ENCODE measurements around the gene FYB2.

Gene FYB2

DNA sequence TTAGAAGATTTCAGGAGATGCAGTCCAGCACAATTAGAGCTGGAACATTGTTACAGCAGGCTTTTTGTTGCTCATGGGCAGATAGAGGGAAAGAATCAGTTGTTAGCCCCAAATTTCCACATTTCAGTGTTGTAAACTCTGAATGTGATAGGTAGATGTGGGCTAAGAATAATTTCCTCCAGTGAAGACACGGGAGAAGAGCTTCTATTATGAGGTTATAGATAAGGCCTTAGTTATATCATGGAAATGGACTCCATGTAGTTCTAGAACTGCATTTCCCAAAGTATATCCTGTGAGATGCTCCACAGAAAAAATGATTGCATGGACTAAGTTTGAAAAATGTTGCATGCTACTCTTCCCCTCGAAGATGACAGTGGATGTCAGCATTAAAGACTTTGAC lies 109.2 kb downstream of the FYB2 start:
- DNase-seq = no peak

DNA sequence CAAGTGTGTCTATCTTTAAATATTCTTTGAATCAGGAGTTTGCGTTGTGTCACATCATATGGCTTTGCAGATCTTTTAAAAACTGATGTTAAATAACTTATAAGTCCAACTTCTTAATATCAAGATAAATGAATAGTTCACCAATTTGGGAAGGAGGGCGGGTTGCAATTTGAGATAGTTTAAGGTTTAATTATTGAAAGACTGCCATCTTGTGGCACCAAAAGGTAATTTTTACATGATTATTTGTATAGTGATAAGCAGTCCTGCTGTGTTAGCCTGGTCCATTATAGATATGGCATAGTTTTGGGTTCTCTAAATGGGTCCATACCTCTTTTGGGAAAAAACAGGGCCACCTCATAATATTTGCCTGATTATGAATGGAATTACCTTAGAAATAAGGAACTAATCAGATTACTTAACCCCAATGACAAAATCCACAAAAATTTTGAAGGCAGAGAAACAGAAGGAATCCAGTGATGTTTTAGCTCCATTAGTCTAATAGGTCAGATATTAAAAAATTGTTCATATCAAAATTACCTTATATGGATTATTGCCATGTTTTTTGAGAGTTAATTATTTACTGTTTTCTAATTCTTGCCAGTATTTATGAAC lies 109.8 kb downstream of the FYB2 start:
- DNase-seq = peak; percentile 77

DNA sequence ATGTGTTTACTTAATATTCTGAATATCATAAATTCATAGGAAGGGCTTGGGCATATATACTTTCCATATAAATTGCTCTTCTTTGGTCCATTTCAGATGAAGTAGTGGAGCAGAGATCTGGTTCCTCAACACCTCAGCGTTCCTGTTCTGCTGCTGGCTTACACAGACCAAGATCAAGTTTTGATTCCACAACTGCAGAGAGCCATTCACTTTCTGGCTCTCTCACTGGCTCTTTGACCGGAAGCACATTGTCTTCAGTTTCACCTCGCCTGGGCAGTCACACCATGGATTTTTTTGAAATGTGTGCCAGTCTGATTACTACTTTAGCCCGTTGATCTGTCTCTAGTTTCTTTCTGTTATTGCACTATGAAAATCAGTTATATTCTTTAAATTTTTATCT lies 111.8 kb downstream of the FYB2 start:
- DNase-seq = no peak

DNA sequence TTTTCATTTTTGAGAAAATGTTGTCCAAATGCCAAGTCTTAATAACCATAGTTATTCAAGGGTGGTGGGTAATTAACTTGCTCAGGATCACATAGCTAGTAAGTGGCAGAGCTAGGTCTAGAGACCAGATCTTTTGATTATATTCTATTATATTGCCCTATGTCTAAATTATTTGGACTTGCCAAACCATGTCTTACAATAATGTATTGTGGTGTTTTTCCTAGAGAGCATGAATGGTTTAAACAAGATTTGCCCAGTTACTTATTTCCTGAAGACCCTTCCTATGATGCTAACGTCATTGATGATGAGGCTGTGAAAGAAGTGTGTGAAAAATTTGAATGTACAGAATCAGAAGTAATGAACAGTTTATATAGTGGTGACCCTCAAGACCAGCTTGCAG lies 115.5 kb downstream of the FYB2 start:
- no peak for DNase-seq

DNA sequence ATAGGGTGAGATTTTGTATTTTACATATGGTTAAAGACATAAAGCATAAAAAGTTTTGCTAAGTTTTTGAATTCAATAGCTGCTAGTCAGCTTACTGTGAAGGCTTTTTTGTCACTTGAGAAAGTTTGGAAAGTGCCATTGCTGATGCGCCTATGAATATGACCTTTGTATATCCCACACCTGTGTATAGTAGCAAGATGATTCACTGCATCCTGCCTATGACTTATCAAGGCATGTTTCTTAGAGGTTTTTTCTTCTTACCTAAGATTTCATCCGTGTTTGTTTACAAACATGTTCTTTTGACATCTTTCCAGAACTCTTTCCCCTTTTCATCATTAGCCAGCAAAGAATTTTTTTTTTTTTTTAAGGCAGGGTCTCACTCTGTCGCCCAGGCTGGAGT lies 122.5 kb downstream of the FYB2 start:
- DNase-seq = no peak

DNA sequence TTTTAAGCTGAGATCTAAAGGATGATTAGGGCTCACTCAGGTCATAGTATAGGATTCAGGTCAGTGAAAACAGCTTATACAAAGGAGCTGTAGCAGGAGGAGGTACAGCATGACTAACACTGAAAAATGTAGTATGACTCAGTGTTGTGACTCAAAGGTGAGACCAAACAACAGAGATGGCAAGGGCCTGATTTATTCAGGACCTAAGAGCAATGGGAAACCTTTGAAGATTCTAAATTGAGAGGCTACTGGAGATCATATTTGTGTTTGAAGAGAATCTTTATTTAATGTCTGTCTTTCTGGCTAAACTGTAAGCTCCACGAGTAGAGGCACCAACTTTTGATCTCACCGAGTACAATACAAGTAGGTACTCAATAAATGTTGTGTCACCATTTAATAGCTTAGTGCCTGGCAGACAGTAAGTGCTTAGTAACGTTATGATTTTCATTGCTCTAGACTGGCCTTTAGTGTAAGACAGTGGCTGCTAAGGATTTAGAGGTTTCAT lies 130.6 kb downstream of the FYB2 start:
- no peak for DNase-seq

DNA sequence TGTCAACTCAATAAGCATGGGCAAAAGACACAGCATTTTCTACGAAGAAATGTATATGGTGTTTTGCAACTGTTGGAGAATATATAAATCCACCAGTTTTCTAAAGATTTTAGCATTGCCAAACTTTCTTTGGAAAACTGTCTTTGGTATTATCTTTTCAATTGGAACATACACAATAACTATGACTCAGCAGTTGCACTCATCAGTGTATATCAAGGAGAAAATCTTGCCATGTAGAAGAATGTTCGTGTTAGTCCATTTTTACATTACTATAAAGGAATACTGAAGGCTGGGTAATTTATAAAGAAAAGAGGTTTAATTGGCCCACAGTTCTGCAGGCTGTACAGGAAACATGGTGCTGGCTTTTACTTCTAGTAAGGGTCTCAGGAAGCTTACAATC lies 133.0 kb downstream of the FYB2 start:
- no peak for DNase-seq

DNA sequence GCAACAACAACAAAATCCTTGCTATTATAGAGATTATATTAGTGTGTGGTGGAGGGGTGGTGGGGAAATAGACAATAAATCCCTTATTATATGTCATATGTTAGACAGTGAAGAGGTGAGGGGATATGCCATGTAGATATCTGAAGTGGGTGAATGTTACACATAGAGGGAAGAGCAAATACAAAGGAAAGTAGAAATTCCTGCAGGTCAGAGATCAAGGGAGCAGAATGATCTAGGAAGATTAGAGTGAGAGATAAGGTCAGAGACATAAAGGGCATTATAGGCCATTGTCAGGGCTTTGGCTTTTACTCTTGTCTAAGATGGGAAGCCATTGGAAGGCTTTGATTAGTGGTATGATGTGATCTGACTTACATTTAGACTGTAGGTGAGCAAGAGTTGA lies 135.6 kb downstream of the FYB2 start:
- DNase-seq = no peak

DNA sequence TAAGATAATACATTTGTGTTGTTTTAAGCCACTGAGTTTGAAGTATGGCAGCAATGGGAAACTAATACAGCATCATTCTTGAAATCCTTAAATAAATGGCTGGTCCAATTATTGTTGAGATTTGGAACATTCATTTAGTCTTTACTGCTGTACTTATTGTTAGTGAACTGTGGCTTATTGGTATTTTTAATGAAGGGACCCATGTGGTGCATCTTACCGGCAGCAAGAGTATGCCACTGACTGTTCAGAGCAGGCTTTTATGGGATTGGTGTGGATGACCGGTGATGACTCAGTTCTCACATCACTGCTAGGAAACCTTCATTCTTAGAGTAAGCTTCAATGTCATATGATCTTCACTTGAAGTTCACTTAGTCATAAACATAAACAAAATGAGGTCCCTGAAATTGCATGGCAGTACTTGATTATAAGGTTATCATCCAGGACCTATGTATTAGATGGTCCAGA lies 142.6 kb downstream of the FYB2 start:
- DNase-seq = no peak

DNA sequence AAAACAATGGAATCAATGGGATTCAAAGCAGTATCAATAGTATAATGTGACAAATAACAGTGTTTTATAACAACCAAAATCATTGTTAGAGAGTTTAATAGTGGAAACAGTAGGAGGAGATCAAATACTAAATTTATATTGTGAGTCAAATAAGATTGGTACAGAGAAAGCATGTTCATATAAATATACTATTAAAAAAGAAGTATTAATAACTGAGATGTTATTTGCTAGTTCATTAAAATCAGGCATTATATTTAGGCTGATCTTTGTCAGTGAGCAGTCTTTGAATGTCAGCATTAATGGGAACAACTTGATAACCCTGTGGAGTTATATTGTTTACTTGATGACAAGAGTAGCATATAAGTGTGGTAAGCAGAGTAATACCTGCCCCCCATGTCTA lies 143.4 kb downstream of the FYB2 start:
- DNase-seq = no peak

DNA sequence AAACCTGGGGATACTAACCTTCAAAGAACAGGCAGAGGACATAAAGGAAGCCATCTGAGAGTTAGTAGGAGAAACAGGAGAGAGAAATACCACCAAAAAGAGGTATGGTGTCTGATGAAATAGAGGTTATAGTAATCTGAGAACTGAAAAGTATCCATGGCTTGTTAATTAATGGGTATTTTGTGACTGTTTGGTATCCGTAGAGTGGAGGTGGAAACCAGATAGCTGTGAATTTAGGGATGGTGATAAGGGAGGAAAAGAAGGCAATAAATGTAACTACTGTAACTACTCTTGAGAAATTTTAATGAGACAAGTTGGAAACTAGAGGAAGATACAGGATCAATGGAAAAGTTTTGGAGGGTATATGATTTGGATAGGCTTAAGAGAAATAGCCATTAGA lies 146.6 kb downstream of the FYB2 start:
- no peak for DNase-seq

DNA sequence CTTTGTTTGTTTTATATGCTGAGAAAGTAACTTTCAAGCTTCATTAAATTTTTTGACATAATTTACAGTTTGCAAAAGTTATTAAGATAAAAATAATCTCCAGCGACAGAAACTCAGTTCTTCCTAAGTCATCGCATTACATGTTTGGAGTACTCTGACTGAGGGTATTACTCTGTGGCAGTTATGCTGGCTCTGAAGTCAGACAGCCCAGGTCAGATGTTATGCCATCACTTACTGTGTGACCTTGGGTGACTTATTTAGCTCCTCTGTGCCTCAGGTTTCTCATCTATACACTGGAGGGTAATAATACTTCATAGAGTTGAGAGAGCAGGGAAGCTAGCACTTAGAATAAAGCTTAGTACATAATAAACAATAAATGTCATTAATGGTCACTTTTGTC lies 147.7 kb downstream of the FYB2 start:
- no peak for DNase-seq

DNA sequence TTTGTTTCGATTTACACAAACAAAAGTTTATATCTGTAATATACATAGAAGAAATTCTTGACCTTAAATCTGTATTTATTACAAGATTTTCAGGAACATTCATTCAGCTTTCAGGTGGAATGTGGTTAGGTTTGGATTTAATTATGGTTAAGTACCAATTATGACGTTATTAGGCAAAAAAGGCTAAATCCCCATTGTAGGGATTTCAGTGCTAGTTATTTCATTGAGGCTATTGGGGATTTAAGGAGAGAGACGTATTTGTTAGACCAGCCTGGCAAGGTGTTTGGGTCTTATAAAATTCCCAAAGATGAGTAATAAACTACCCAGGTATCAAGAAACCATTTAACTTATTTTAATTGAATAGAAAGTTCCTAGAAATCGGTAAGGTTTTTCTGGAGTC lies 148.1 kb downstream of the FYB2 start:
- no peak for DNase-seq

DNA sequence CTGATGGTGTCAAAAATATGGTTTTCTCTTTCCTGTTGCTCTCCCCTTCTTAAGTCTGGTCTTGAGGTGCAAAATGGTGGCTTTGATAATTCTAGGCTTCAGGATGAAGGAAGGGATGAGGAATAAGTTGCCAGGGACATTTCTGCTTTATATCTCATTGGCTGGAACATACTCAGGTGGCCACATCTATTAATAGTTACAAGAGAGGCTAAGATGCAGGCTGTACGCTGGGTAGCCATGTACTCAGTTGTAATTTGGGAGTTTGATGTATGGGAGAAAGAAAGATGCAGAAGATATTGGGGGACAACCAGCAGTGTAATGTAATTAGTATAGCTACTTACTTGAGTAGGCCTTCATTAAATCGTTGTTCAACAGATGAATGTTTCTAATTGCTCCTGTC lies 148.9 kb downstream of the FYB2 start:
- no peak for DNase-seq
